HG03196 (cell line): ENCODE results near the gene SERPINI1.
A peak's percentile ranks its signal among the peaks of the same experiment; 100 is the strongest.

Experiments
- ATAC-seq: cut with Tn5 transposase; IDR thresholded peaks from one replicate; pipeline ENCODE4 v1.9.1; 2021; ENCODE audit not compliant: unreplicated experiment

SERPINI1 gene

DNA sequence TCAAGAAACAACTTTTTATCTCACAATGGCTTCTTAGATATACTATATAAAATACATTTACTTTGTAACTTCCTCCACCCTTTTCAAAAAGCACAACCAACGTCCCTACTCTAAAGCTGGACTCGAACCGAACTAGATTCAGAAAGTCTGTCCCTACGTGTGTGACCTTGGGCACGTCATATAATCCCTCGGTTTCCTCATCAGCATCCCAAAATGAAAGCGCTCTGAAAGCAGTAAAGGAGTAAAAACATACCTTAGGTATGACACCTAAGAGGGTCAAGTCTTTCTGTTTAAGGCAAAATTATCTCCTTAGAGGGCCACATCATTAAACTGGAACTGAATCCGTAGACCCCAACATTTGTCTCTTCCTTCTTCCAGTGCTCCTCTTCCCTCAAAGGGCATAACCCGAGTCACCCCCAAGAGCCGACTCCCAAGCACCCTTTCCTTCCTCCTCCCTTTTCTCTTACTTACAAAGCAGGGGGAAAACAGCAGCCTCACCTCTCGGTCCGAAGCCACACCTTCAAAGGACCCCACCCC, 1.5 kb upstream of the SERPINI1 start:
- no peak for ATAC-seq

DNA sequence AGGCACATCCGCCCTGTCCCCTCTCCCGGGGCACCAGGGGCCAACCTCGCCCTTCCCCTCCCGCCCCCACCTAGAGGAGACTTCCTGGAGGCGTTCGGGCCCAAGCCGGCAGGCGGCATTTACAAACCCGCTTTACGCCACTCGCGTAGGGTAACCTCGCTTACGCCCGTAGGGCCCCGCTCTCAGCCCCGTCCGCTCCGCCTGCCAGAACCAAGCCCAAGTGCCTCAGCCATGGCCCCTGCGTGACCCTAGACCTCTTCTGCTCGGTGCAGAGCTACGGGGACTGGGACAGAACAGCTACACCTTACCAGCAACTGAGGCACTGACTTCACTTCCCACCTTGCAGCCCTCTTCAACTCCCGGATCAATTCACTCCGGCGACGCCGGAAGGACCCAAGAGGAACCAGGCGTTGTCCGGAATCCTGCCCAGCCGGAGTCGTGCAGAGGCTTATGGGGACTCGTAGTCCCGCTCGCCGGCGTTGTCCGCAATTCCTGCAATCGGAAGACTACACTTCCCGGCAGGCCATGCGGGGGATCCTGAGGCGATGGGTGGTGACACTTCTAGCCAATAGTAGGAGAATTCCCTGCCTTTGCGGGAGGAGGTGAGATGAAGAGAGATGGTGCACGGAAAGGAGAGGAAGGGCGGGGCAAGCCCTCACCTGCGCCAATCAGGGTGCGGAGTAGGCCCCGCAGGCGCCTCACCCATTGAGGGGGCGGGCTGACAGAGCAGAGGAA, 856 bp upstream of the SERPINI1 start, which contains the start of gene PDCD10:
TSS of gene PDCD10 (minus strand) at position 395 of the 735 bp plus-strand sequence. CDS start 14,735 bp downstream, outside the sequence.
- peak; percentile 92 for ATAC-seq

DNA sequence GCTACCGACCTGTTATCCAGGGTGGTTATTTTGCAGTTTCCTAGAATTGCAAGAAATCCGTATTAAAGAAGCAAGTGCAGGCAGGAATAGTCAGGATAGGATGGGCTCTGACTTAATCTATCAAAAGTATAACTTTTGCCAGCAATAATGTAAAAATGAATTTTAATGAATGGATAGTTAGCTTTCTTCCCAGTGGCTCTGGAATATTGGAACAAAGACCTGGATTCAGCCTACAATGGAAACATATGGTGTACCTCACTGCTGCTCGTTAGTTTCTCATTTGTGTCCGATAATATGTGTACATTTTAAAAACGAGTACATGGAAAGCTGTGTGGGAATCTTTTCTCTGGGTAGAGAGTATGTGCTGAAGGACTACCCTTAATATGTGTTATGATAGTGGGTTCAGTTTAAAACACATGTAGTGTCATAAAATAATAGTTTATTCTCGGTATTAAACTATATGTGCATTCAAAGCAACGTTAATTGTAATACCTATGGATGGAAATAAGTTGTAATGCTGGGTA, 805 bp downstream of the SERPINI1 start:
- ATAC-seq: no peak

DNA sequence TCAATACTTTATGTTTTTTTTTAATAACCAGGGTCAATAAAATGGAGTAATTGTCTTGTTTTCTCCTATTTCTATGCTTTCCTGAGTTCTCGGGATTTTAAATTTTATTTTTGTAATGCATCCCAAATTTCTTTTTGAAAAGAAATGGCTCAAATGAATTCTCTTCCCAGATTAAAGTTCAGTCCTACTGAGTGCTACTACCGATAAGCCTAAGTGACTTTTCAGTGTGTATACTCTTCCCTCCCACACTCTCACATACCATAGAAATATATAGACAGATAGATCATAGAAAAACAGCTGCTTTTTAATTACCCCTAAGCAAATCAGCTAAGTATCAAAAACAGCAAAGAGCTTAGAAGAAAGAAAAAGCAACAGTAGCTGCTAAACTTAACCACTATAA, 1.5 kb downstream of the SERPINI1 start:
- no peak for ATAC-seq

DNA sequence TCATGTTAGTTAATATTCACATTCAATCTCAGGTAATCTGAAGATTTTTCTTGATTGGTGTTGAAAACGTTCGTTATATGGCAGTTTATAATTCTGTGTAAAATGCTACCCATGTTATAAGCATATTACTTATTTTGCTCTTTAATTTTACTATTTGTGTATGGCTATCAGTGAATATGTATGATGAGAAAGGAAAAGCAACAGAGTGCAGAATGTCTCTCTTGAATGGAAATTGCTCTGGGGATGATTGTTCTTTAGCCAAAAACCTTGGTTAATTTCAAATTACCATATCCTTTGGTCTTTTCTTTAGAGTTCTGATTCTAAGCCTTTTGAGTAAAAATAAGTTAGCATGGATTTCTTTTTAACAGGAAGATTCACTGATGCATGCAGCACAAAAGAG, 2.5 kb downstream of the SERPINI1 start:
- ATAC-seq: no peak

DNA sequence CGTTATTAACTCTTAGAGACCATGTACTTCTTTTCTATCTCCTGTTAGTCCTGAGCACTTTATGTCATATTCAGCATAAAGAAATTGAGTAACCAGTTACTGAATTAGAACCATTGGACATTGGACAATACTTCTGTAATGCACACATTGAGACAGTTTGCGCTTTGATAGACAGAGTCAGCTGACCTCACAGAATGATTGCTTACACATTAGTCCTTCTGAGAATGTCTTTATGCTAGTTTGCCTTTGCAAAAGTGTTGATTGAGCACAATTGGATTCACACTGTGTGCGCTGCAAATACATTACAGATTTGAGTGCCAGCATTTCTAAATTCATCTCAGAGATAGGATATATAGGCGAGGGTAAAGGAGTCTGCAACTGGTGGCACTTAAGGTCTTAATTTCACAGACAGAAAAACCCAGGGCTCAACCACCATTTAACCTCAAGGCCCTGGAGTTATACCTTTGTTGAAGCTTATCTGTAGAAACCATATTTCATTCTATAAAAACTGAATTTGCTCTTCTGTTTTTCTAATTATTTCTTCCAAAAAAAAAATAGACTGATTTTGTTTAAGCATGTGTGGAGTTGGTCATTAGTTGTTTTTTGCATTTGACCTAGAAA, 3.8 kb downstream of the SERPINI1 start:
- no peak for ATAC-seq

DNA sequence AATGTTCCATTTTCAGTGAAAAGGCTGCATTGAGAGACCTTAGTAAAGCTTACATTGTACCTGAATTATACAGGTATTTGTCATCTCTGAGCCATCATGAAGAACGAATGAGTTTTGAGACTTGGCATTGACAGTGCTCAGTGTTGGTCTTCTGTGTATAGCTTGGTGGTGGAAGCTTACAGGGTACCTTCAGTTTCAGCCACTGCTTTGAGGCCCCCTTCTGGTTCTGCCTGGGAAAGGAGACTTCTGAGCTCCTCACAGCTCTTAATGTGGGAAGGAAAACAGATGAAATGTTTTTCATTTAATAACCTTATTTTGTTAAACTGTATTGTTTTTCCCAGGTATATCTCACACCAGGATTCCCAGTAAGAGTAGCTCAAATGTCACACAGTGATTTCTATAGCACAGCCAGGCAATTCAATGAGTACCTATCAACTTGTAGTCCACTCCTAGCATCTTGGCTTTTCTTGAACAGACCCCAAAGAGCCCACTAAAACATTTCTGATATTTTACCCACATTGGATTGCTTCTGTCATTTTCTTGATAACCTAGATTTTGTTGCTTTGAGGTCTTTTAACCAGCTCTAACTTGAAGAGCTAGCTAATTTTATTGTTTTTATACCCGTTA, 5.6 kb downstream of the SERPINI1 start:
- peak; percentile 90 for ATAC-seq

DNA sequence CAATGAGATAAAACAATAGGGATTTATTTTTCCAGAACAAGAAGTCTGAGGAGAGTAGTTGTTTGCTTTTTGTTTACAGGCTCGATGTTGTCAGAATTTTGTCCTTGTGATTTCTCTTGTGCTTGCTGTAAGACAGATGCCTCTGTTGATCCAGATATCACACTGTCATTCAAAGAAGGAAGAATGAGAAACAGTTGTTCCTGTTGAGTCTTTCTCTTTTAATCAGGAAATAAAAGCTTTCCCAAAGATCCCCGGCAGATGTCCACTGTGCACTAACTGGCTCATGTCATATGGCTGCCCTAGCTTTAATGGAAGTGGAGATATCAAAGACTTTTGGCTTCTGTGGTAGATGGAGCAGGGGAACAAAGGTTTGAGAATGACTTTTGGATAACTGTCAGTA, 6.8 kb downstream of the SERPINI1 start:
- no peak for ATAC-seq

DNA sequence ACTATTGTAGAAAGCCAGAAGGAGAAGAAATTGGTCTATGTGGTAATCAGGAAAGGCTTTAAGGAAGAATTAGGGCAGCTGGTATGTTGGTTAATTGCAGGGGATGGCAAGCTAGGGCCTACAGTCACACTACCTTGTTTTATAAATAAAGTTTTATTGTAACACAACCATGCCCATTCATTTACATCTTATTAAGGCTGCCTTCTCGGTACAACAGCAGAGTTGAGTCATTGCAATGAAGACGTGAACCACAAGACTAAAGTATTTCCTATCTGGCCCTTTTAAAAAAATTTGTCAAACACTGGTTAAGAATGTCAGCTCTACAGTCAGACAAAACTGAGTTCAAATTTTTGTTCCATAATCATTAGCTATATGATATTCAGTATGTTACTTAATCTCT, 8.3 kb downstream of the SERPINI1 start:
- ATAC-seq: no peak

DNA sequence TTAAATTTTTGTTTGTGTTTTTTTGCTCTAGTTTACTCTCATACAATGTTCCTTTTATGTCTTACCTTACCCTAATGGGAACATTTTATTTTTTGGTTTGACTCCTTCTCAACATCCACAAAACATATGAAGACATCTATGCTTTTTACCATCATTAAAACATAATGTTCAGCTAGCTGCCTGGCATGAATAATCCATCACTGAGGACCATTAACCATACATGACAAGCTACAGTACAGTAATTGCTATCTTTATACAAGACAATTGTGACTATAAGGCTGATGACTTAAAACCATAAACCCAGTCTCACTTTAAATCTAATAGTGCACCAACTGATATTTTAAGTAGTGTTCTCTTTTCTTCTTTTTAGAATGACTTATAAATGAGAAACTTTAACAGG, 13.7 kb downstream of the SERPINI1 start:
- ATAC-seq: no peak

DNA sequence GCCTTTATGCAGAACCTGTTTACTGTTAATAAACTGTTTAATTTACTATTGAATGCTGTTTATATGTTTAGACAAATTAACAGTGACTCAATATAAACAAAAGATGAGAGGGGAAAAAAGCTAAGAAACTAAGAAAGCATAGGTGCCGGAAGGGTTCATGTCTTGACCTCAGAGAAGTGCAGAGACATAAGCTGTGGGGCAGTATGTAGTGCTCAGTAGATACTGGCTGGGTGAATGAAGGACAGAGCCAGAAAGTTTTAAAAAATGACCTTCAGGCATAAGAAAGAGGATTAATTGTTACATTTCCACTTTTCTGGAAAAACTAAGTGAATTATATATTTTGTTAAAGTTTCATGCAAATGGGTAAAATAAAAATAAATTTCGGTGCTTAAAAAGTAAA, 14.2 kb downstream of the SERPINI1 start:
- no peak for ATAC-seq

DNA sequence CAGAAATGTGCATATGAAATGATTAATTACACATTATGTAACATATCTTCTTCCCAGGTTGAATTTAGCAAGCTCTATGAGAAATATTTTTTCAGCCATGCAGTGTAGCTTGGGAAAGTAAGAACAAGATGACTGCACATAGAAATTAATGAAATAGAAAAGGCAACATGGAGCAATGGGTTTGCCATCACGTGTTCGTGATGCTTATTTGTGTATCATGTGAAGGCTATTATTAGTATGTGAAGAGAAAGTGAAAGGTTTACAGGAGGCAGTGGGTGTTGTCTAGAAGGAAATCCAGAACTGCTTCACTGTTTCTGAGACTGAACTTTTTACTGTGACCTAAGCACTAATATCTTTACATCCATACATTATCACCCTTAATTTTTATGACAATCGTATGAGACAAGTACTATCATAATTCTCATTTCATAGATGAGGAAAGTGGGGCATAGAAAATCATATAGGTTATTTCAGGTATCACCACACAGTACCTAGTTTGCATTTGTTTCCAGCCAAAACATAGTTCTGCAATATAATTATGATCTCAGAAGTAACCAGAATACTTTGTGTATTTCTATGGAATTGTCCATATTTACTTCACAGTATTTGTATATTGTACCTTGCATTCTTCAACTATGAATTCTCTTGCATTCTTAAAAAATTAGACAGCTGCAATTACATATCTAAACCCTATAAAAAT, 14.9 kb downstream of the SERPINI1 start:
- ATAC-seq: peak; percentile 98

DNA sequence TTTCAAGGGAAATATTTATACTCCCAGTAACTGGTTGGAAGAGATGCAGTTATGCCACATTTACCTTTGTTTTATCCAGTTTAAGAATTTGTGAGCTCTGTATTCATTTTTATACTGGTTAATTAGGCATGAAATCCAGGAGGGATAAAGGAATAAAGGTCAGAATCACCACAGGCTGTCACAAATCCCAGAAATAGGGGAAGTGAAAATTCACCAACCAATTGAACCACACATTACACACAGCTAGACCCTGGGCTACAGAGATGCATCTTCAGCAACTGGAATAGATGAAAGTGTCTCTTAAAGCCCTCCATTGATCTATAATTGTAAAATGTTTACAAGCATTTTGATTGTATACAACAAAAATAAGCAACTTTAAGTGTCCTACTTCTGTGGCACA, 18.5 kb downstream of the SERPINI1 start:
- no peak for ATAC-seq

DNA sequence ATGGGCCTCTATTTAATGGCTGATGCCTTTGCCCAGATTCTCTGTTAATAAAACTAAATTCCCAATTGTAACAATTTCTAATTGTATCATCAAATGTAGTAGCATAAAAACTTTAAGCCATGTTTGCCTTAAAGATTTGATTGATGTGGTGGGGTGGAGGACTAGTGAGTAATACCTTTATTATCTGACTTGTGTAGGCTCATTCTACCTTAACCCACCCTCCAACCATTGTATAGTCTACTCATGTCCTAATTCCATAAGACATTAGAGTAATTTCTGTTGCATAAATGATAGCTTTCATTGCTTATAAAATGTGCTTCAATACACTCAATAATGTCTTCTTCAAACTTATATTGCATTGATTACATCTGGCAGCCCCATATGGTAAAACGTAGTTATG, 25.8 kb downstream of the SERPINI1 start:
- no peak for ATAC-seq

DNA sequence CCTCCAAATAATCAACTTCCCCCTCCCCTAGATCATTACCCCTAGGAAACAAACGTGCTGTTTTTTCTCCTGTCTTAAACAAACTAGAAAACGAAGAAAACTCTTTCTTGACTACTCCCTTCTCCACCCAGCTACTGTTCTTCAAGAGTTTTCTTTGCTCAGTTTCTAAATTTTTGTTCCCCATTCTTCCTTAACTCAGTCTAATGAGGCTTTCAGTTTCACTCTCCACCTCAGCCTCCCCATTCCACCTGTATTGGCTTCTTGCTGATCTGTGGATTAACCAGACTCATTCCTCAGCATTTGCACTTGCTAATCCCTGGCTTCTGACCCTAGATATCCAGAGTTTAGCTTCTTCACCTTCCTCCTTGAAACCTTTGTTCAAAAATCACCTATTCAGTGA, 26.8 kb downstream of the SERPINI1 start:
- no peak for ATAC-seq

DNA sequence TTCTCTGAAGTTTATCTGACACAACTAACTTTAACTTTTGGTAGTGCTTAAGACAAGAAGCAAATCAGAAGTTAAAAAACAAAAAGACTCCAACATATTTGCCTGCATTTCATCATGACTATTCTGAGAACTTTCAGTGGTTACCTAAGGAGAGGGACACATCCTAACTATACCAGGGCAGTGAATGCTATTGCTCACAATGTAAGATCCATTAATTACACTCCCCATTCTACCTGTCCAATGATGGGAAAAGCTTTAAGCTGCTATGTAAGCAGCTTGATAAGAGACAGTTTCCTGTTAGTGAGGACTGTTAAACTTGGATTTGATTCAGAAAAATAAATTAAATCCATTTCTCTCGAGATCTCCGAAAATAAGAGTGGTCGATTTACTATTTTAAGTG, 37.5 kb downstream of the SERPINI1 start:
- ATAC-seq: peak; percentile 45

DNA sequence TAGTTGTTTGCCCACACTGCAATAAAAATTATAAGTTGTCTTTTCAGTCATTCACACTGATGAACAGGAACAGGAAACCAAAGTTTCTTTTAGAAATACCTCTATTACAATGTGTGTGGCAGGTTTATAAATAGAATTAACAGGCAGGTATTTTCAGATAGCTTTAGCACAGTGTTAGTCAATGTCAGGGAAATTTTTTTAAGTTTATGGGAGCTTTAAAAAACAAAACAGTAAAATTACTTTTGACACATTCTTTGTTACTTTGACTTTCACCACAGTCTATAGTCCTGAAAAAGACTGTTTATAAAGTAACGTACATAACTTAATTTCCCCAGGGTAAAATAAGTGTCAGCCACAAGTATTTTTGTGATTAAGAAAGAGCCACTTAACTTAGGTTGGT, 38.1 kb downstream of the SERPINI1 start:
- peak; percentile 75 for ATAC-seq

DNA sequence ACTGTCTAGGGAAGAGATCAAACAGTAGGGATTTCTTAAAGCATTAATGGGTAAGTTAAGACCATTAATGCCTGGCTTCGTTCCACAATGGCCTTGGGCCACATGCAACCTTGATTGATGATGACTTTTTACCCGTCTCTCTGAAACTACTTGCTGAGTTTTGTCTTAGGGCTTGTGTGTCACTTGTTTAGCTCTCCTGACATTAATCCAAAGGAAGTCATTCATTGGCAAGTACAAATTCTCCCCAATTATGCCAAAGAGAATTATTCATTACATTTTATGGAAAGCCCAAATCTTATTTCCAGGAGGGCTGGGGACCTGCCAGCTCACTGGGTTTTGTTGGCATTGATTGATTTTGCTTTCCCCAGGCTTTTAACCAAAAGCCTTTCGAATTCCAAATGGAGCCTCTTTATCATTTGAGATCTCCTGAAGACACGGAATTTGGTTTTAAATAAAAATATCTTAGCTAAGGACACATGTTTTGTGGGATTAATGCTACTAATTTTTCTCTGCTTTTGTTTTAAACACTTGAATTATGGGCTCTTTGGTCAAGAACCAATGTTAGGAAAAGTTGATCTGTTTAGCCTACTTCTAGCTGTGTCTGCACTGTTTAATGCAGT, 40.7 kb downstream of the SERPINI1 start:
- no peak for ATAC-seq

DNA sequence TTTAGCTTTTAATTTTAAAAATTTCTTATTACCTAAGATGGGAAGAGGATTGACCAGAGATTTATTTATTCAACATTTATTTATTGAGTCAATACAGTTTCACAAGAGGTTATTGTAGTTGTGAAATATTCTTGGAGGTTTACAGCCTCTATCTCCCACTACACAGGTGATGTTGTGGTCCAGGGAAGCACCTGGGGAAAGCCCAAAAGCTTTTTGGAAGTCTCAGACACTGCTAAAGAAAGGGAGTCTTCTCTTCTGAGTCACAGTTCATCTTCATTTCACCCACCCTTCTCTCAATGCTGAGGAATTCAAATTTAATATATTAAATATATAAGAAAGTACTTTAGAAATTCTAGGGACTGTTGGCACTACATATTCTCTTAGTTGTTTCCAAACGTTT, 41.8 kb downstream of the SERPINI1 start:
- no peak for ATAC-seq

DNA sequence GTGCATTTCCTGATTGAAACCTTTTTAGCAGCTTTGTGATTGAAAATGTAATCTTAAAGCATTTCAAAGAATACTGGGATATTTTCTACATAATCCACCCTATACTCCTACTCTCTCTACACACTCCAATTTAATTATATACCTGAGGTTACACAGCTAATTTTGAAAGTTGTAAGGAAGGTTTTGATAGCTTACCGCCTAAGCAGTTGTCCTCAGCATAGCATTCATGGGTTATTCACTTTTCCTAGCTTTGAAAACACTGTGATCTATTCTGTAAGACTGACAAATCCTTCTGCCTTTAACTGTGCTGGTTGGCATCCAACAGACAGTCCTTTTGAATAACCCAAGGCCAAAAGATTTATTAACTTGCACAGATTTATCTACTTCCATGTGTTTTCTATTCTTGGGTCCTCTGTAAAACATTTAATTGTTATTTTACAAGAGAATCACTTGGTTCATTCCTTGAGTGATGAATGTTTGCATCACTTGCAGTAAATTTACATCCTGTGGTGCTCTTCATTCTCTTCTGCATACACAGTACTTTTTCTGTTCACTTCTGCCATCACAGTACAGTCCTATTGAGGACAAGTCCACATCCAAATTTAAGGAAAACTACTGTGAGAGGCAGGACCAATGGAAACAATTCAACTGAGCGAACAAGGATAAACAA, 44.8 kb downstream of the SERPINI1 start:
- ATAC-seq: no peak
